ENCODE data around the gene KRTAP4-8.
A peak's percentile ranks its signal among the peaks of the same experiment; 100 is the strongest.
"Not testable (repeated sequence)": the region's sequence is repeated elsewhere in the genome, so short reads cannot be mapped to it uniquely, and the experiment has no call there.

Gene KRTAP4-8

GRCh38 chr17:41076788-41077187 lies 21.2 kb downstream of the KRTAP4-8 start:
- TF ChIP-seq CTCF (IDR thresholded peaks at IDR 0.05; ENCODE audit: low read depth, low read length) = no peak
- DNase-seq (ENCODE audit: extremely low read depth, low read depth) = no peak

GRCh38 chr17:41073676-41074075 lies 24.3 kb downstream of the KRTAP4-8 start:
- no peak for TF ChIP-seq CTCF (IDR thresholded peaks at IDR 0.05; ENCODE audit: low read depth, low read length)
- DNase-seq (ENCODE audit: extremely low read depth, low read depth) = no peak

- DNase-seq (ENCODE audit: extremely low read depth, low read depth) = no peak
- TF ChIP-seq CTCF (IDR thresholded peaks at IDR 0.05; ENCODE audit: low read depth, low read length) = no peak
Measured at GRCh38 chr17:41071606-41072360, 26.2 kb downstream of the KRTAP4-8 start.

- no peak for TF ChIP-seq CTCF (IDR thresholded peaks at IDR 0.05; ENCODE audit: low read depth, low read length)
- no peak for DNase-seq (ENCODE audit: extremely low read depth, low read depth)
Measured at GRCh38 chr17:41069031-41069430, 28.9 kb downstream of the KRTAP4-8 start.

GRCh38 chr17:41067281-41067680 lies 30.7 kb downstream of the KRTAP4-8 start:
- TF ChIP-seq CTCF (IDR thresholded peaks at IDR 0.05; ENCODE audit: low read depth, low read length) = no peak
- DNase-seq (ENCODE audit: extremely low read depth, low read depth) = peak; percentile 63

- DNase-seq (ENCODE audit: extremely low read depth, low read depth) = no peak
Measured at GRCh38 chr17:41065829-41066624, 31.9 kb downstream of the KRTAP4-8 start, which contains the start of gene KRTAP2-4. Gene KRTAP2-4 (minus strand): TSS chr17:41065879. CDS start chr17:41065845, 34 bp downstream.

GRCh38 chr17:41065016-41065689 lies 32.8 kb downstream of the KRTAP4-8 start:
- DNase-seq (ENCODE audit: extremely low read depth, low read depth) = not testable (repeated sequence)

More at GRCh38 chr17:41065829-41066624, 31.9 kb downstream of the KRTAP4-8 start, which contains the start of gene KRTAP2-4:
- no peak for TF ChIP-seq CTCF (IDR thresholded peaks at IDR 0.05; ENCODE audit: low read depth, low read length)
